ENCODE data around the gene CMC1. TPM values are rescaled to one million over a fixed set of nuclear protein-coding genes. Genes with fewer than 3 reads are reported as not detected.

The CMC1 gene
- total RNA-seq, 1 experiment from 2014 or later, result 15.9 TPM

DNA sequence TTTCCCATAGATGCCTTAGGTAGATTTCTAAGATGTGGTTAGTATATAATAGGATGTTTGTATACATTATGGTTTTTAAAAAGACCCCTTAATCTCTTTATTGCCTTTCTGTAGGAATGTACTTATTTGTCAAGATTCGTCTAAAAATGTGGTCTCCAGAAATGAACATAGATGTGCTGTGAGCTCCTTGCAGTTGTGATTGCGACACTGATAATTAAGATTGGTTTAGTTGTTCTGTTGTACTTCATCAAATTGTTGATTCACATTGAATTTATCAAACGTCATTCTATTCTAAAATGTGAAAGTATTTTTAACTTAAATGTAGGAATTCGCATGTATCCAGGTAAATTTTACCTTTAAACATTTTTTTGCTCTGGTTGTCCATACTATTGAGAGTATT is 51.2 kb downstream of the CMC1 start:
- Histone ChIP-seq H3K36me3 (ENCODE audit: control insufficient read depth, insufficient read depth, low read length) (no peaks in the 10 kb centered on the region), H3K4me1 (ENCODE audit: control insufficient read depth, insufficient read depth, low read length) (no peaks in the 10 kb centered on the region; the same call in 1 of the 2 replicates), H3K27ac (ENCODE audit: low read length) (no peak overlapping the region), H3K4me3 (ENCODE audit: low read depth in 2 of 2, low read length in 2 of 2) (no peak overlapping the region), H3K27me3 (ENCODE audit: control insufficient read depth, insufficient read depth, low read length) (no peaks in the 10 kb centered on the region), H3K9me3 (ENCODE audit: control insufficient read depth, insufficient read depth, low read depth, low read length) (no peaks in the 10 kb centered on the region)
- in situ Hi-C loops (cut with HindIII; ENCODE audit: low pct_unique_long_range_greater_than_20kb, low sequenced_read_pairs) (no loop called here), intact Hi-C loops (cut with micrococcal nuclease; ENCODE audit: unreplicated experiment) (no loop called here)
- TF ChIP-seq, protein P1, sequence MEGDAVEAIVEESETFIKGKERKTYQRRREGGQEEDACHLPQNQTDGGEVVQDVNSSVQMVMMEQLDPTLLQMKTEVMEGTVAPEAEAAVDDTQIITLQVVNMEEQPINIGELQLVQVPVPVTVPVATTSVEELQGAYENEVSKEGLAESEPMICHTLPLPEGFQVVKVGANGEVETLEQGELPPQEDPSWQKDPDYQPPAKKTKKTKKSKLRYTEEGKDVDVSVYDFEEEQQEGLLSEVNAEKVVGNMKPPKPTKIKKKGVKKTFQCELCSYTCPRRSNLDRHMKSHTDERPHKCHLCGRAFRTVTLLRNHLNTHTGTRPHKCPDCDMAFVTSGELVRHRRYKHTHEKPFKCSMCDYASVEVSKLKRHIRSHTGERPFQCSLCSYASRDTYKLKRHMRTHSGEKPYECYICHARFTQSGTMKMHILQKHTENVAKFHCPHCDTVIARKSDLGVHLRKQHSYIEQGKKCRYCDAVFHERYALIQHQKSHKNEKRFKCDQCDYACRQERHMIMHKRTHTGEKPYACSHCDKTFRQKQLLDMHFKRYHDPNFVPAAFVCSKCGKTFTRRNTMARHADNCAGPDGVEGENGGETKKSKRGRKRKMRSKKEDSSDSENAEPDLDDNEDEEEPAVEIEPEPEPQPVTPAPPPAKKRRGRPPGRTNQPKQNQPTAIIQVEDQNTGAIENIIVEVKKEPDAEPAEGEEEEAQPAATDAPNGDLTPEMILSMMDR (IDR thresholded peaks at IDR 0.05), result no peak
- TF ChIP-seq TCF7L2 (IDR thresholded peaks at IDR 0.05; ENCODE audit: low read depth, low read length), result no peak
- TF ChIP-seq POLR2AphosphoS5 (IDR thresholded peaks at IDR 0.05; ENCODE audit: low read depth, low read length), result no peak
- TF ChIP-seq, protein P2, sequence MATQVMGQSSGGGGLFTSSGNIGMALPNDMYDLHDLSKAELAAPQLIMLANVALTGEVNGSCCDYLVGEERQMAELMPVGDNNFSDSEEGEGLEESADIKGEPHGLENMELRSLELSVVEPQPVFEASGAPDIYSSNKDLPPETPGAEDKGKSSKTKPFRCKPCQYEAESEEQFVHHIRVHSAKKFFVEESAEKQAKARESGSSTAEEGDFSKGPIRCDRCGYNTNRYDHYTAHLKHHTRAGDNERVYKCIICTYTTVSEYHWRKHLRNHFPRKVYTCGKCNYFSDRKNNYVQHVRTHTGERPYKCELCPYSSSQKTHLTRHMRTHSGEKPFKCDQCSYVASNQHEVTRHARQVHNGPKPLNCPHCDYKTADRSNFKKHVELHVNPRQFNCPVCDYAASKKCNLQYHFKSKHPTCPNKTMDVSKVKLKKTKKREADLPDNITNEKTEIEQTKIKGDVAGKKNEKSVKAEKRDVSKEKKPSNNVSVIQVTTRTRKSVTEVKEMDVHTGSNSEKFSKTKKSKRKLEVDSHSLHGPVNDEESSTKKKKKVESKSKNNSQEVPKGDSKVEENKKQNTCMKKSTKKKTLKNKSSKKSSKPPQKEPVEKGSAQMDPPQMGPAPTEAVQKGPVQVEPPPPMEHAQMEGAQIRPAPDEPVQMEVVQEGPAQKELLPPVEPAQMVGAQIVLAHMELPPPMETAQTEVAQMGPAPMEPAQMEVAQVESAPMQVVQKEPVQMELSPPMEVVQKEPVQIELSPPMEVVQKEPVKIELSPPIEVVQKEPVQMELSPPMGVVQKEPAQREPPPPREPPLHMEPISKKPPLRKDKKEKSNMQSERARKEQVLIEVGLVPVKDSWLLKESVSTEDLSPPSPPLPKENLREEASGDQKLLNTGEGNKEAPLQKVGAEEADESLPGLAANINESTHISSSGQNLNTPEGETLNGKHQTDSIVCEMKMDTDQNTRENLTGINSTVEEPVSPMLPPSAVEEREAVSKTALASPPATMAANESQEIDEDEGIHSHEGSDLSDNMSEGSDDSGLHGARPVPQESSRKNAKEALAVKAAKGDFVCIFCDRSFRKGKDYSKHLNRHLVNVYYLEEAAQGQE (IDR thresholded peaks at IDR 0.05; ENCODE audit: insufficient read depth in 1 of 2, low read depth in 2 of 2, low read length in 1 of 2), result no peak
- TF ChIP-seq SIN3A (IDR thresholded peaks at IDR 0.05; ENCODE audit: borderline replicate concordance, insufficient read depth, low read depth, low read length), result no peak
- ATAC-seq (no peak), DNase-seq (ENCODE audit: low read depth, low spot score) (no peak)
- ChIA-PET POLR2A (interaction anchor here (0.6 kb wide), 1 partner anchor 829 kb away, joined by 3 read pairs; no protein-coding TSS in a partner anchor), CTCF (no interaction called here)
- no TSS peak for BruUV-seq (replicated peaks)

DNA sequence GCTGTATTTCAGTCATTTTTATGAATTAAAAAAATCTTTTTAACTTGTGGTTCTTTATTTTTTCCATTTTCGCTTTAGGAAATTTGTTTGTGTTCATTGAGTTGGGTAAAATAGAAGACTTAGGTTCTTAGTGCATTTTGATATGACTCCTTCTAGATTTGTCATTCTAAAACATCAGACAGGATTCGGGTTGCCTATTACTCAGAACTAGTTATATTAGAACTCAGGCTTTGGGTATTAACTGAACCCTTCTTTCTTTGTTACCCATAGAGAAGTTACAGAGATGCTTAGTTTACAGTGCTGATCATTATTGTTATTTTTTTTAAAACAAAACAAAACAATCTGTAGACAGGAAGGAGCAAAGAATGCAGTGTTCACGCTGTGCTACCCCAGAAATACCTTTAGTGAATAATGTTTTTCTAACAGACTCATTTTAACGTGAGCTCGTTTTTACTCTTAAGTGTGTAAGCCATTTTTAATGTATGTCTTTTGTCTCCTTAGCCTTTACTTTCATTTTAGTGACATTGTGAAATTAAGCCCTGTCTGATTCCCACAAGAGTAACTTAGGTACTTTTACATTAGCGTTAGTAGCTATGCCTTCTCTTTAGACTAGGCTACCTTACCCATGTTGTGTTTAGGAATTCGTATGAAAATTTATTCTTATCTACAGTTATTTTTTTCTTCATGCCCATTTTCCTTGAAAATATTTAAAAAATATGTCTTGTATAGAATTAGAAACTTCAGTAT is 53.4 kb downstream of the CMC1 start:
- CTCF ChIA-PET, result no interaction called here
- ATAC-seq (no peak), DNase-seq (ENCODE audit: low read depth, low spot score) (no peak)
- H3K9me3 ChIP-seq (ENCODE audit: control insufficient read depth, insufficient read depth, low read depth, low read length), result no peaks in the 10 kb centered on the region
- in situ Hi-C loops (cut with HindIII; ENCODE audit: low pct_unique_long_range_greater_than_20kb, low sequenced_read_pairs) (no loop called here), intact Hi-C loops (cut with micrococcal nuclease; ENCODE audit: unreplicated experiment) (no loop called here)
- POLR2A ChIA-PET, result no interaction called here
- H3K4me3 ChIP-seq (ENCODE audit: low read depth in 2 of 2, low read length in 2 of 2), result no peak overlapping the region
- no peaks in the 10 kb centered on the region; the same call in 1 of the 2 replicates for H3K4me1 ChIP-seq (ENCODE audit: control insufficient read depth, insufficient read depth, low read length)
- H3K36me3 ChIP-seq (ENCODE audit: control insufficient read depth, insufficient read depth, low read length), result no peaks in the 10 kb centered on the region
- no TSS peak for BruUV-seq (replicated peaks)
- no peaks in the 10 kb centered on the region for H3K27me3 ChIP-seq (ENCODE audit: control insufficient read depth, insufficient read depth, low read length)
- TF ChIP-seq SIN3A (IDR thresholded peaks at IDR 0.05; ENCODE audit: borderline replicate concordance, insufficient read depth, low read depth, low read length) (no peak), TCF7L2 (IDR thresholded peaks at IDR 0.05; ENCODE audit: low read depth, low read length) (no peak), POLR2AphosphoS5 (IDR thresholded peaks at IDR 0.05; ENCODE audit: low read depth, low read length) (no peak)
- TF ChIP-seq, protein P1 (IDR thresholded peaks at IDR 0.05), result no peak
- TF ChIP-seq, protein P2 (IDR thresholded peaks at IDR 0.05; ENCODE audit: insufficient read depth in 1 of 2, low read depth in 2 of 2, low read length in 1 of 2), result no peak
- H3K27ac ChIP-seq (ENCODE audit: low read length), result no peak overlapping the region
